Inferior parietal cortex (tissue), 1 donor: ENCODE results near the gene PEX11G.
"Not testable (repeated sequence)": the region's sequence is repeated elsewhere in the genome, so short reads cannot be mapped to it uniquely, and the experiment has no call there.

Experiments
- DNase-seq: peaks from one replicate; pipeline ENCODE4 v3.0.0-alpha.2; 2016; ENCODE audit errors: extremely low spot score

PEX11G gene

GRCh38 chr19:7433456-7433855, 55.4 kb downstream of the PEX11G start:
- DNase-seq: not testable (repeated sequence)

GRCh38 chr19:7429638-7430282, 59.1 kb downstream of the PEX11G start:
- no peak for DNase-seq

- no peak for DNase-seq
These were observed 60.2 kb downstream of the PEX11G start for GRCh38 chr19:7428651-7429113.

- DNase-seq: no peak
These were observed 60.9 kb downstream of the PEX11G start for GRCh38 chr19:7427944-7428343.

- DNase-seq: no peak
These were observed 61.8 kb downstream of the PEX11G start for GRCh38 chr19:7426986-7427385.
